Transverse colon (tissue), 4 donors: ENCODE data around the gene RASA4B. TPM values are rescaled to one million over a fixed set of nuclear protein-coding genes. Genes with fewer than 3 reads are reported as not detected.
"Not testable (repeated sequence)": the region's sequence is repeated elsewhere in the genome, so short reads cannot be mapped to it uniquely, and the experiment has no call there.

ENCODE experiments used
- DNase-seq: peaks from one replicate; pipeline ENCODE4 v3.0.0-alpha.2; 2019
- H3K27ac ChIP-seq, 4 donors: fragments of 200-600 bp; sonication (generic); 2 replicates each; pipeline ENCODE4 v1.5.1; 2016 to 2018; ENCODE audit warnings: inconsistent platforms in 4 of 4
- H3K27me3 ChIP-seq: fragments of 200-600 bp; sonication (generic); 2 replicates; pipeline ENCODE4 v1.5.1; 2017; ENCODE audit warnings: inconsistent platforms
- H3K36me3 ChIP-seq, 4 donors: fragments of 200-600 bp; sonication (generic); 2 replicates each; pipeline ENCODE4 v1.5.1; 2017 to 2019; ENCODE audit warnings: inconsistent platforms in 4 of 4
- H3K4me1 ChIP-seq, 4 donors: fragments of 200-600 bp; sonication (generic); 2 replicates each; pipeline ENCODE4 v1.5.1; 2017 to 2020; ENCODE audit warnings: inconsistent platforms in 4 of 4
- H3K4me3 ChIP-seq, 4 donors: fragments of 200-600 bp; sonication (generic); 1 replicate in 1 of 4; 2 replicates in 3 of 4; pipeline versions ENCODE4 v1.5.1 to v1.6.1; 2017 to 2019; ENCODE audit warnings: inconsistent platforms in 4 of 4
- H3K9me3 ChIP-seq, 2 donors: fragments of 200-600 bp; sonication (generic); 2 replicates each; pipeline ENCODE4 v1.5.1; 2017 to 2019; ENCODE audit warnings: inconsistent platforms in 2 of 2
- CTCF ChIP-seq, 5 experiments: fragments of 200-600 bp in 3 of 5; fragments of 450-650 bp in 2 of 5; sonication (generic) in 3 of 5; IDR thresholded peaks; 1 replicate in 2 of 5; 2 replicates in 3 of 5; pipeline ENCODE4 v1.5.1; 2016 to 2017; ENCODE audit warnings: antibody characterized with exemption in 5 of 5, inconsistent platforms in 3 of 5, mild to moderate bottlenecking in 2 of 5, moderate library complexity in 1 of 5
- EP300 ChIP-seq: sonication (generic); formaldehyde crosslinking; IDR thresholded peaks from one replicate; pipeline ENCODE4 v1.6.1; 2017; ENCODE audit warnings: antibody characterized with exemption, low read depth
- POLR2A ChIP-seq: fragments of 450-650 bp; IDR thresholded peaks from one replicate; pipeline ENCODE4 v1.6.1; 2016; ENCODE audit warnings: antibody characterized with exemption, mild to moderate bottlenecking, moderate library complexity
- POLR2AphosphoS5 ChIP-seq, 3 donors: sonication (generic); formaldehyde crosslinking; IDR thresholded peaks; one replicate each; pipeline ENCODE4 v1.6.1; 2016; ENCODE audit warnings: antibody characterized with exemption in 3 of 3
- WGBS, 2 donors: methylation state at CpG; one replicate each; pipeline ENCODE4 v1.1.5; 2018; ENCODE audit warnings: low coverage in 1 of 2; 5-methylcytosine and 5-hydroxymethylcytosine counted together
- in situ Hi-C, 4 donors: fragments of 200-750 bp; cut with MboI; loops; one replicate each; pipeline versions ENCODE4 v1.15.0 to v1.15.1; 2017; ENCODE audit warnings: low sequenced_read_pairs in 3 of 4, low pct_ligation_motif_present in 1 of 4, low pct_unique_long_range_greater_than_20kb in 1 of 4
- intact Hi-C: fragments of 100-400 bp; cut with DNase I; formaldehyde crosslinking; loops from one replicate; pipeline ENCODE4 v1.15.1; 2023; ENCODE audit warnings: low total_unique reads
- total RNA-seq, 4 donors: library from RNA; depleted of rRNA; stranded (reverse); fragments of >200 nt; gene quantifications; one replicate each; pipeline ENCODE4 v1.1.0, GENCODE V29; 2016

The RASA4B gene
- total RNA-seq, 4 donors from 2014 or later: 10.9 to 41.9 (median 19.8) TPM

GRCh38 chr7:102478314-102479208, 39.0 kb downstream of the RASA4B start, which contains the start of gene POLR2J:
POLR2J (minus strand) TSS chr7:102478922; CDS start chr7:102478860, 62 bp downstream.
- H3K4me1 ChIP-seq, H3K9me3 ChIP-seq, intact Hi-C loops, H3K27me3 ChIP-seq, H3K36me3 ChIP-seq, in situ Hi-C loops: not testable (repeated sequence)
- peak within 1 kb of the TSS in 3 of 4 donors; percentile 29 to 76 (median 49) for H3K4me3 ChIP-seq
- peak within 1 kb of the TSS; percentile 63 to 77 (median 70) for H3K27ac ChIP-seq
- 2% methylated on average over 21 of the region's 72 CpGs; no CpG with 5 or more reads in 1 of the 2 donors for WGBS, 2 donors
- TF ChIP-seq CTCF (IDR thresholded peaks at IDR 0.05) (peak in 4 of 5 experiments; percentile 29 to 60 (median 48)), POLR2A (peak; percentile 54), POLR2AphosphoS5 (IDR thresholded peaks at IDR 0.05) (peak; percentile 16 to 62 (median 49))
- peak; percentile 94 for DNase-seq

GRCh38 chr7:102474736-102475435, 42.7 kb downstream of the RASA4B start:
- in situ Hi-C loops, H3K36me3 ChIP-seq, H3K9me3 ChIP-seq, intact Hi-C loops, H3K27me3 ChIP-seq, DNase-seq, H3K4me3 ChIP-seq, H3K27ac ChIP-seq: not testable (repeated sequence)
- H3K4me1 ChIP-seq: peaks cover 0 to 10% (median 7%) of the 10 kb centered on the region in 4 donors
- 100% methylated on average over 6 of the region's 19 CpGs; no CpG with 5 or more reads in 1 of the 2 donors for WGBS, 2 donors

DNA sequence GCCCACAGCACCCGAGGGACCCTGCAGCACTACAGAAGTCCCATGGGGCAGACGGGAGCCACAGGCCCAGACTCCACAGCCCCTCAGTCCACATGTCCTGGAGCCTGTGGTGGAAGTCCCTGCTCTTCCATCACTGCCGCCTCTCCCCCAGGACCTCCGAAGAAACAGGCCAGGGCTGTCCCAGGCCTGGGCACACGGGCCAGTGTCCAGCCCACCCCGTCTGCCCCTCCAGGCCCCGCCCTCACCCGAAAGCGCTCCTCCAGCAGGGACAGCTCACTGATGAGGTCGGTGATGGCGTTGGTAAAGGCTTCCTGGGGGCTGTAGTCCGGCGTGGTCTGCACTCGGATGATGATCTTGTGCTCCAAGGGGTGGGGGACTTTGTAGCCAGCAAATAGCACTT, 43.5 kb downstream of the RASA4B start:
- DNase-seq, H3K36me3 ChIP-seq, intact Hi-C loops, H3K27ac ChIP-seq, H3K4me3 ChIP-seq, H3K9me3 ChIP-seq, in situ Hi-C loops, H3K27me3 ChIP-seq: not testable (repeated sequence)
- 87% methylated on average over 6 of the region's 14 CpGs; no CpG with 5 or more reads in 1 of the 2 donors for WGBS, 2 donors
- peaks cover 0 to 13% (median 10%) of the 10 kb centered on the region in 4 donors for H3K4me1 ChIP-seq

GRCh38 chr7:102473271-102473991, 44.1 kb downstream of the RASA4B start:
- in situ Hi-C loops: no loop called here

More at GRCh38 chr7:102473271-102473991, 44.1 kb downstream of the RASA4B start:
- Histone ChIP-seq H3K36me3 (peaks cover 0 to 7% (median 0%) of the 10 kb centered on the region in 4 donors), H3K9me3 (no peaks in the 10 kb centered on the region), H3K4me1 (peaks cover 0 to 13% (median 10%) of the 10 kb centered on the region in 4 donors), H3K27ac (no peak overlapping the region), H3K4me3 (no peak overlapping the region), H3K27me3 (no peaks in the 10 kb centered on the region)
- intact Hi-C loops: no loop called here
- DNase-seq: no peak
- TF ChIP-seq POLR2A: no peak
- TF ChIP-seq POLR2AphosphoS5 (IDR thresholded peaks at IDR 0.05): no peak
- no peak for TF ChIP-seq EP300
- TF ChIP-seq CTCF (IDR thresholded peaks at IDR 0.05): no peak
- 82% methylated on average over 22 of the region's 23 CpGs; no CpG with 5 or more reads in 1 of the 2 donors for WGBS, 2 donors
